Loucy (cell line): ENCODE data around the gene TRAPPC12.

Experiments
- H2AFZ ChIP-seq: fragments of 200-600 bp; sonication (generic); 2 replicates; pipeline ENCODE4 v1.6.0; 2016; ENCODE audit warnings: antibody characterized with exemption, mild to moderate bottlenecking, low read length, moderate library complexity
- H3F3A ChIP-seq: fragments of 200-600 bp; 2 replicates; pipeline ENCODE4 v1.6.0; 2016; ENCODE audit warnings: antibody characterized with exemption, low read depth, mild to moderate bottlenecking
- H3K27me3 ChIP-seq: fragments of 200-600 bp; sonication (generic); 2 replicates; pipeline ENCODE4 v1.6.1; 2014; ENCODE audit warnings: low read length, mild to moderate bottlenecking; ENCODE audit not compliant: insufficient read depth, poor library complexity, severe bottlenecking
- H3K36me3 ChIP-seq: fragments of 200-600 bp; sonication (generic); 2 replicates; pipeline ENCODE4 v1.6.1; 2016; ENCODE audit warnings: low read length; ENCODE audit not compliant: insufficient read depth
- H3K4me1 ChIP-seq: fragments of 200-600 bp; sonication (generic); 2 replicates; pipeline ENCODE4 v1.5.1; 2014; ENCODE audit warnings: low read length, mild to moderate bottlenecking; ENCODE audit not compliant: insufficient read depth, poor library complexity, severe bottlenecking
- H3K4me2 ChIP-seq: fragments of 200-600 bp; sonication (generic); 2 replicates; pipeline ENCODE4 v1.6.0; 2014; ENCODE audit warnings: antibody characterized with exemption, low read length, low read depth, mild to moderate bottlenecking; ENCODE audit not compliant: poor library complexity, severe bottlenecking
- H3K4me3 ChIP-seq: fragments of 200-600 bp; sonication (generic); 2 replicates; pipeline ENCODE4 v1.5.1; 2014; ENCODE audit warnings: low read length, mild to moderate bottlenecking, mixed read lengths; ENCODE audit not compliant: poor library complexity, severe bottlenecking
- H3K79me2 ChIP-seq: fragments of 200-600 bp; sonication (generic); 2 replicates; pipeline ENCODE4 v1.6.1; 2014; ENCODE audit warnings: low read length; ENCODE audit not compliant: insufficient read depth
- H3K9ac ChIP-seq: fragments of 200-600 bp; sonication (generic); 2 replicates; pipeline ENCODE4 v1.6.0; 2014; ENCODE audit warnings: mild to moderate bottlenecking, low read depth, low read length, moderate library complexity; ENCODE audit not compliant: poor library complexity, severe bottlenecking
- H3K9me2 ChIP-seq: fragments of 200-600 bp; sonication (generic); replicated peaks from 2 replicates; pipeline ENCODE4 v1.6.1; 2016; ENCODE audit warnings: low read depth, low read length, mixed read lengths
- H3K9me3 ChIP-seq: fragments of 200-600 bp; sonication (generic); 2 replicates; pipeline ENCODE4 v1.6.1; 2014; ENCODE audit warnings: mild to moderate bottlenecking, antibody characterized with exemption, low read length, low read depth; ENCODE audit not compliant: insufficient read depth
- H4K20me1 ChIP-seq: fragments of 200-600 bp; sonication (generic); 2 replicates; pipeline ENCODE4 v1.6.0; 2014; ENCODE audit warnings: antibody characterized with exemption, low read length, mild to moderate bottlenecking; ENCODE audit not compliant: insufficient read depth, poor library complexity, severe bottlenecking
- EZH2phosphoT487 ChIP-seq: fragments of 200-600 bp; IDR thresholded peaks from 2 replicates; pipeline ENCODE4 v1.6.1; 2018; ENCODE audit warnings: antibody characterized with exemption, mild to moderate bottlenecking, moderate library complexity, borderline replicate concordance
- TF ChIP-seq, protein P1 (sequence below): fragments of 200-600 bp; sonication (generic); conservative IDR thresholded peaks from 2 replicates; pipeline ENCODE4 v1.5.1; 2014; ENCODE audit warnings: mild to moderate bottlenecking, antibody characterized with exemption, low read length

TRAPPC12 gene

DNA sequence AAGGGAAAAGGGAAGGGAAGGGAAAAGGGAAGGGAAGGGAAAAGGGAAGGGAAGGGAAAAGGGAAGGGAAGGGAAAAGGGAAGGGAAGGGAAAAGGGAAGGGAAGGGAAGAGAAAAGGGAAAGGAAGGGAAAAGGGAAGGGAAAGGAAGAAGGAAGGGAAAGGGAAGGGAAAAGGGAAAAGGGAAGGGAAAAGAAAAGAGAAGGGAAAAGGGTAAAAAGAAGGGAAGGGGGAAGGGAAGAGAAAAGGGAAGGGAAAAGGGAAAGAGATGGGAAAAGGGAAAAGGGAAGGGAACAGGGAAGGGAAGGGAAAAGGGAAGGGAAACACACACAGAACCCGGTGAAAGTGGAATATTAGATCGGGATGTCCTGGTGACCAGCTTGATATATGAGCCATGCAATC is 42.6 kb upstream of the TRAPPC12 start:
- H3K36me3 ChIP-seq = peaks cover 42% of the 10 kb centered on the region; the same call in 1 of the 2 replicates

DNA sequence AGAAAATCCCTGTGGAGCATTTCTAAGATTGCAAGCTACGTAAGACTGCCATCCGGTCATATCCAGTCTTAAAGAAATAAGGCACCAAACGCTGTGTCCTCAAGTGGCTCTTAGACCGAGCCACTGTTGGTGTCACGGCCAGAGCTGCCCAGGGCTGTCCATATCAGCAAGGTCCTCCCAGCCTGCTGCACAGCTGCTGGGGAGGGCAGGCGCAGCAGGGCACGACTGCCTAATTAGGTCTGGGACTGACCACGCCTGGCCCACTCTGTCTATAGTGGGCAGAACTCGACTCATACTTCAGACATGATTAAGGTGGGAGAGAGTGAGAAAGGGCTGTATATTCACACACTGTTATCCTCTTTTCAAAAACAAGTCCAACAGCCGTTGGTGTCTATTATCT is 41.2 kb upstream of the TRAPPC12 start:
- H3K9ac ChIP-seq = no peak overlapping the region
- no peaks in the 10 kb centered on the region for H3K27me3 ChIP-seq
- H3F3A ChIP-seq = no peaks in the 10 kb centered on the region
- H3K36me3 ChIP-seq = peaks cover 29% of the 10 kb centered on the region; the same call in 1 of the 2 replicates
- H3K9me3 ChIP-seq = no peaks in the 10 kb centered on the region
- no peaks in the 10 kb centered on the region for H4K20me1 ChIP-seq
- no peak overlapping the region for H2AFZ ChIP-seq
- no peaks in the 10 kb centered on the region for H3K79me2 ChIP-seq
- no peak overlapping the region for H3K4me3 ChIP-seq
- H3K4me2 ChIP-seq = no peak overlapping the region
- H3K4me1 ChIP-seq = no peaks in the 10 kb centered on the region
- H3K9me2 ChIP-seq = no peaks in the 10 kb centered on the region
- TF ChIP-seq, protein P1, sequence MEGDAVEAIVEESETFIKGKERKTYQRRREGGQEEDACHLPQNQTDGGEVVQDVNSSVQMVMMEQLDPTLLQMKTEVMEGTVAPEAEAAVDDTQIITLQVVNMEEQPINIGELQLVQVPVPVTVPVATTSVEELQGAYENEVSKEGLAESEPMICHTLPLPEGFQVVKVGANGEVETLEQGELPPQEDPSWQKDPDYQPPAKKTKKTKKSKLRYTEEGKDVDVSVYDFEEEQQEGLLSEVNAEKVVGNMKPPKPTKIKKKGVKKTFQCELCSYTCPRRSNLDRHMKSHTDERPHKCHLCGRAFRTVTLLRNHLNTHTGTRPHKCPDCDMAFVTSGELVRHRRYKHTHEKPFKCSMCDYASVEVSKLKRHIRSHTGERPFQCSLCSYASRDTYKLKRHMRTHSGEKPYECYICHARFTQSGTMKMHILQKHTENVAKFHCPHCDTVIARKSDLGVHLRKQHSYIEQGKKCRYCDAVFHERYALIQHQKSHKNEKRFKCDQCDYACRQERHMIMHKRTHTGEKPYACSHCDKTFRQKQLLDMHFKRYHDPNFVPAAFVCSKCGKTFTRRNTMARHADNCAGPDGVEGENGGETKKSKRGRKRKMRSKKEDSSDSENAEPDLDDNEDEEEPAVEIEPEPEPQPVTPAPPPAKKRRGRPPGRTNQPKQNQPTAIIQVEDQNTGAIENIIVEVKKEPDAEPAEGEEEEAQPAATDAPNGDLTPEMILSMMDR = no peak
- no peak for TF ChIP-seq EZH2phosphoT487

More for the DNA sequence above, 42.6 kb upstream of the TRAPPC12 start:
- no peak overlapping the region for H2AFZ ChIP-seq
- H3K9me3 ChIP-seq = no peaks in the 10 kb centered on the region
- no peaks in the 10 kb centered on the region for H3F3A ChIP-seq
- no peak overlapping the region for H3K4me3 ChIP-seq
- no peaks in the 10 kb centered on the region for H4K20me1 ChIP-seq
- no peak for TF ChIP-seq EZH2phosphoT487
- TF ChIP-seq, protein P1 = no peak
- no peaks in the 10 kb centered on the region for H3K79me2 ChIP-seq
- H3K27me3 ChIP-seq = no peaks in the 10 kb centered on the region
- no peaks in the 10 kb centered on the region for H3K9me2 ChIP-seq
- H3K9ac ChIP-seq = no peak overlapping the region
- no peak overlapping the region for H3K4me2 ChIP-seq
- no peaks in the 10 kb centered on the region for H3K4me1 ChIP-seq

DNA sequence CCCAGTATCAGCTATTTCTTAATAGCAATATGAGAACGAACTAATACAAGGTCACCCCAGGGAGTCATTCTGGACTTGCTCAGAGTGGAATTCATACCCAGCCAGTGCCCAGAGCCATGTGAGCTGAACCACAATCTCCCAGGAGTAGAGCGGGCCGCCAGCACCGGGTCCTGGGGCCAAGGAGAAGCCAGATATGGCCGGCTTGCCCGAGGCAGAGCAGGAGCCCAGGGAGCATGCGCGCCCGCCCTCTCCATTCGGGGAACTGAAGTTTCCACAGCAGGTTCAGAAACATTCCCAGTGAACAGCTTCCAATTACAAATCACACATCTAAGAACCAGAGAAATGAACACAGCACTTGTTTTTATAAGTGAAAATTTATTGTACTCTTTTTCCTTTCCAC is 39.4 kb upstream of the TRAPPC12 start:
- Histone ChIP-seq H3K36me3 (peaks cover 22% of the 10 kb centered on the region; the same call in 1 of the 2 replicates), H2AFZ (no peak overlapping the region)

More for the DNA sequence above, 39.4 kb upstream of the TRAPPC12 start:
- Histone ChIP-seq H3K9ac (no peak overlapping the region), H4K20me1 (no peaks in the 10 kb centered on the region), H3K4me1 (no peaks in the 10 kb centered on the region), H3K4me2 (no peak overlapping the region), H3F3A (no peaks in the 10 kb centered on the region), H3K9me2 (no peaks in the 10 kb centered on the region), H3K79me2 (no peaks in the 10 kb centered on the region), H3K4me3 (no peak overlapping the region), H3K9me3 (no peaks in the 10 kb centered on the region), H3K27me3 (no peaks in the 10 kb centered on the region)
- TF ChIP-seq, protein P1 = no peak
